GM12874 (cell line): Measurements from ENCODE around the gene BCAP31.

ENCODE experiments used
- TF ChIP-seq, protein P1 (sequence below): IDR thresholded peaks from 2 replicates; pipeline ENCODE4 v1.5.1; 2011; ENCODE audit warnings: low read depth, mild to moderate bottlenecking, control low read depth, low read length, moderate library complexity; ENCODE audit not compliant: insufficient read depth

The BCAP31 gene

DNA sequence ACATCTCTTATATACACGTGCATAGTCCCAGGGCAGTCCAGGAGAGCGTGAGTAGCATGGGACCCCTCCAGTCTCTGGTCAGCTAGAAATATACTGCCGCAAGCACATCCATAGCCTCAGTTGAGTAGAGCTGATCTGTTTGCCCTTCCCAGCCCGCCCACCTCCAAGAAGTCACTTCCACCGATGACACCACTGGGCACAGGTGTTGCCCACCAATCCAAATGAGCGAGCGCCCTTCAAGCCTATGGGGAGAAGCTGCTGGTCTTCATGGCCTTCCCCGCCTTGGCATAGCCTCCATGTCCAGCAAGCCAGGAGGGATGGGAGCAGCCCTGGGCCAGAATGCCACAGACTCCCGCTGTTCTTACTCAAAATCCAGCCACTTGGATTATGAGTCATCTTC is 67.0 kb downstream of the BCAP31 start:
- TF ChIP-seq, protein P1, sequence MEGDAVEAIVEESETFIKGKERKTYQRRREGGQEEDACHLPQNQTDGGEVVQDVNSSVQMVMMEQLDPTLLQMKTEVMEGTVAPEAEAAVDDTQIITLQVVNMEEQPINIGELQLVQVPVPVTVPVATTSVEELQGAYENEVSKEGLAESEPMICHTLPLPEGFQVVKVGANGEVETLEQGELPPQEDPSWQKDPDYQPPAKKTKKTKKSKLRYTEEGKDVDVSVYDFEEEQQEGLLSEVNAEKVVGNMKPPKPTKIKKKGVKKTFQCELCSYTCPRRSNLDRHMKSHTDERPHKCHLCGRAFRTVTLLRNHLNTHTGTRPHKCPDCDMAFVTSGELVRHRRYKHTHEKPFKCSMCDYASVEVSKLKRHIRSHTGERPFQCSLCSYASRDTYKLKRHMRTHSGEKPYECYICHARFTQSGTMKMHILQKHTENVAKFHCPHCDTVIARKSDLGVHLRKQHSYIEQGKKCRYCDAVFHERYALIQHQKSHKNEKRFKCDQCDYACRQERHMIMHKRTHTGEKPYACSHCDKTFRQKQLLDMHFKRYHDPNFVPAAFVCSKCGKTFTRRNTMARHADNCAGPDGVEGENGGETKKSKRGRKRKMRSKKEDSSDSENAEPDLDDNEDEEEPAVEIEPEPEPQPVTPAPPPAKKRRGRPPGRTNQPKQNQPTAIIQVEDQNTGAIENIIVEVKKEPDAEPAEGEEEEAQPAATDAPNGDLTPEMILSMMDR, result no peak

DNA sequence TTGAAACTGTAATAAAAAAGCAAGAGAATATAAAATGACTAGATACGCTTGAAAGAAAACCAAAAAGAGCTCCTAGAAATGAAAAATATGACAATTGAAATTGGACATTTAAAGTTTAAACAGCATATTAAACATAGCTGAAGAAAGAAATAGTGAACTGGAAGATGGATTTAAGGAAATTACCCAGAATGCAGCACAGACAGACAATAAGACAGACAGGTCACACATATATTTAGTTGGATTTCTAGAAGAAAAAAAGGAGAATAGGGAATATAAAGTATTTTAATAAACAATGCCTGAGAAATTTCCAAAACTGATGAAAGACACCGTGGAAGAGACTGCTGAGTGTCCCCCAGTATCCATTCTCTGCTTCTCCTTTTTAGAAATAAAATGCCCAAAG is 70.6 kb downstream of the BCAP31 start:
- TF ChIP-seq, protein P1, result no peak

DNA sequence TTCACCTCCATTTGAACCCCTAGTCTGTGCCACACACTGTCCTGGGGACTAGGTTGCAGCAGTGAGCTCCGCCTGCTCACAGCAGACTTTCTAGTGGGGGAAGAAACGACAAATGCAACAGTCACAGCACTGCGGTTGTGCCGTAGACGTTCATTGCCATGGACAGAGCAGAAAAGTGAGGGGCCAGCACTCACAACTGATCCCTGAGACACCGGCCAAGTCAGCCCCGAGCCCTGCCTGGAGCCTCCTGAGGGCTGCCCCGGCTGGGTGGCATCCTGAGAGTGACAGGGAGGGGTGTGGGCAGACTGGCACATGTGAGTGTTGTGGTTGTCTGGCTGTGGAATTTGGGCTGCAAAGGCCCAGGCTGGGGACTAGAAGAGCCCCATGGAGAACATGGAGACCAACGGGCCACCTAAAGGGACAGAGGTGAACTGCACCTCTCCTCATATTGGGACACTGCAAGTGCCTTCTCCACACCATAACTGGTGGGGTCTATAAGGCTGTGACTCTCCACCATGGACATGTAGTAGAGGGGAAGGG is 72.6 kb downstream of the BCAP31 start:
- TF ChIP-seq, protein P1, result peak; percentile 43; the same call in 1 of the 2 replicates

DNA sequence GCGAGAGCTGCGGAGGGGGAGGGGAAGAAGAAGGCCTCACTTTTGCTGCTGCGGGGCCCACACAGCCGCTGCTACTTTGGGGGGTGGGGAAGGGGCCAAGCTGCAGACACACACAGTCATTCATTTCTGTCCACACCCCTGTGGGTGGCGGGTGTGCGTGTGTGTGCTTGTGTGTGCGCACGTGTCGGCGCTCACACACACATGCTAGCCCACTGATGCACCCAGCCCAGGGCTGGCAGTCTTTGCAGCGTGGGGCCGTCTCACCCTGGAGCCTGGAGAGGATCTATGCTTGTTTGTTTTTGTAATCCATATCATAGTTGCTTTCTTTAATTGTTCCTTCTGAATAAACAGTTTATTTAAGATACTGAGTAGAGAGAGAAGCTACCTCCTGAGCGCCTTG is 73.2 kb downstream of the BCAP31 start:
- TF ChIP-seq, protein P1, result no peak
